GM12878 (cell line): ENCODE measurements around the gene CELSR1. TPM values are rescaled to one million over a fixed set of nuclear protein-coding genes. Genes with fewer than 3 reads are reported as not detected.

Experiments
- BCL3 ChIP-seq: IDR thresholded peaks from 2 replicates; pipeline ENCODE4 v1.6.1; 2011; ENCODE audit warnings: borderline replicate concordance, low read depth, mild to moderate bottlenecking, moderate library complexity, low read length; ENCODE audit not compliant: insufficient read depth, poor library complexity, severe bottlenecking
- CEBPZ ChIP-seq: fragments of 150-350 bp; IDR thresholded peaks from 2 replicates; pipeline ENCODE4 v1.6.1; 2016; ENCODE audit warnings: low read depth, low read length
- E2F8 ChIP-seq: fragments of 450-650 bp; IDR thresholded peaks from 2 replicates; pipeline ENCODE4 v1.6.1; 2018; ENCODE audit warnings: mild to moderate bottlenecking, low read depth, moderate library complexity; ENCODE audit not compliant: partially characterized antibody
- HCFC1 ChIP-seq: fragments of 150-350 bp; IDR thresholded peaks from 2 replicates; pipeline ENCODE4 v1.6.1; 2014; ENCODE audit warnings: low read length
- HSF1 ChIP-seq: fragments of 150-350 bp; IDR thresholded peaks from 2 replicates; pipeline ENCODE4 v1.6.1; 2014; ENCODE audit warnings: mild to moderate bottlenecking, low read depth, low read length
- TBL1XR1 ChIP-seq: IDR thresholded peaks from 2 replicates; pipeline ENCODE4 v1.6.1; 2012; ENCODE audit warnings: low read depth, low read length, improper control_type of control experiment
- USF1 ChIP-seq: IDR thresholded peaks from 2 replicates; pipeline ENCODE4 v1.6.1; 2011; ENCODE audit warnings: borderline replicate concordance, low read depth, mild to moderate bottlenecking, moderate library complexity, mixed read lengths, low read length; ENCODE audit not compliant: insufficient read depth; ENCODE audit errors: extremely low read length
- polyA plus RNA-seq, 11 experiments: library from polyadenylated mRNA; depleted of rRNA in 4 of 11; unstranded in 6 of 11; stranded (reverse) in 5 of 11; fragments of >200 nt; fragmentation: Nextera tagmentation in 4 of 11; fragmentation: Illumina TruSeq in 1 of 11; extraction: Ambion mirVana in 4 of 11; extraction: Trizol in 1 of 11; gene quantifications; 1 replicate in 1 of 11; 2 replicates in 10 of 11; pipeline versions ENCODE4 v1.2.1 to v1.2.3, GENCODE V29; 2011 to 2016; ENCODE audit warnings: inconsistent platforms in 2 of 11, missing spikeins in 2 of 11, low read depth in 1 of 11
- total RNA-seq, 4 experiments: library from RNA; depleted of rRNA in 3 of 4; stranded (reverse); fragments of >200 nt in 3 of 4; fragmentation: Illumina TruSeq in 1 of 4; extraction: Trizol in 1 of 4; gene quantifications; 2 replicates each; pipeline versions ENCODE4 v1.2.1 to v1.2.3, GENCODE V29; 2013 to 2021

The CELSR1 gene
- total and polyA plus RNA-seq, 10 of the 15 experiments (the other 5 are each of a cell fraction or from before 2014, with no cell fraction given), result 0.05 to 1.7 (median 0.35) TPM; not detected in 2

- no peak for TF ChIP-seq HSF1
- no peak for TF ChIP-seq CEBPZ
- TF ChIP-seq BCL3, result no peak
- TF ChIP-seq TBL1XR1, result no peak
- no peak for TF ChIP-seq HCFC1
- no peak for TF ChIP-seq USF1
- TF ChIP-seq E2F8, result no peak
- TF ChIP-seq, all 136 proteins: peak for 0
These were observed 217.2 kb downstream of the CELSR1 start (continued) for GRCh38 chr22:46320166-46320710.
